ENCODE data around the gene STX16.

DNA sequence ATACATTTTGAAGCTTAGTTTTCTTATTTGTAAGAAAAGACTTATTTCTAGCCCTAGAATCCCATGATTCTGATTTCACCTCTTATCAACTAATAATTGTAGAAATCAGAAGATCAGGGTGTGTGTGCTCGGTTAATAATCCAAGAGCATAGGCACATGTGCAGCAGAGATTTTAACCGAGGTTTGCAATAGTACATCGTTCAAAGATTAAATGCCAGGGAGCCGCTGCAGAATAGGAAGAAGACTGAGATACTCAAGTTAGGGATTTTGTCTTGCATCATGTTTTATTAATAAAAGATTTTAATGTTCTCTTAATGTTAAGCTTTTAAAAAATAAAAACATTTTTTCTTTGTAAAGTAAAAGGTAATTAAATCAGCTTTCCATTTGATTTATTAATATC, 6.9 kb downstream of the STX16 start:
- TF ChIP-seq EGR1 (IDR thresholded peaks at IDR 0.05) (no peak), CREB1 (IDR thresholded peaks at IDR 0.05; ENCODE audit: low read depth) (no peak), RAD21 (IDR thresholded peaks at IDR 0.05; ENCODE audit: low read depth) (no peak), YY1 (IDR thresholded peaks at IDR 0.05; ENCODE audit: low read depth) (no peak), FOXM1 (IDR thresholded peaks at IDR 0.05; ENCODE audit: borderline replicate concordance, low read depth) (no peak), CEBPB (IDR thresholded peaks at IDR 0.05) (no peak), ZBTB7A (IDR thresholded peaks at IDR 0.05; ENCODE audit: low read depth) (no peak), TAF1 (IDR thresholded peaks at IDR 0.05; ENCODE audit: low read depth) (no peak)
- TF ChIP-seq, protein P1, sequence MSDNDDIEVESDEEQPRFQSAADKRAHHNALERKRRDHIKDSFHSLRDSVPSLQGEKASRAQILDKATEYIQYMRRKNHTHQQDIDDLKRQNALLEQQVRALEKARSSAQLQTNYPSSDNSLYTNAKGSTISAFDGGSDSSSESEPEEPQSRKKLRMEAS (IDR thresholded peaks at IDR 0.05) = no peak
- TF ChIP-seq, protein P2, sequence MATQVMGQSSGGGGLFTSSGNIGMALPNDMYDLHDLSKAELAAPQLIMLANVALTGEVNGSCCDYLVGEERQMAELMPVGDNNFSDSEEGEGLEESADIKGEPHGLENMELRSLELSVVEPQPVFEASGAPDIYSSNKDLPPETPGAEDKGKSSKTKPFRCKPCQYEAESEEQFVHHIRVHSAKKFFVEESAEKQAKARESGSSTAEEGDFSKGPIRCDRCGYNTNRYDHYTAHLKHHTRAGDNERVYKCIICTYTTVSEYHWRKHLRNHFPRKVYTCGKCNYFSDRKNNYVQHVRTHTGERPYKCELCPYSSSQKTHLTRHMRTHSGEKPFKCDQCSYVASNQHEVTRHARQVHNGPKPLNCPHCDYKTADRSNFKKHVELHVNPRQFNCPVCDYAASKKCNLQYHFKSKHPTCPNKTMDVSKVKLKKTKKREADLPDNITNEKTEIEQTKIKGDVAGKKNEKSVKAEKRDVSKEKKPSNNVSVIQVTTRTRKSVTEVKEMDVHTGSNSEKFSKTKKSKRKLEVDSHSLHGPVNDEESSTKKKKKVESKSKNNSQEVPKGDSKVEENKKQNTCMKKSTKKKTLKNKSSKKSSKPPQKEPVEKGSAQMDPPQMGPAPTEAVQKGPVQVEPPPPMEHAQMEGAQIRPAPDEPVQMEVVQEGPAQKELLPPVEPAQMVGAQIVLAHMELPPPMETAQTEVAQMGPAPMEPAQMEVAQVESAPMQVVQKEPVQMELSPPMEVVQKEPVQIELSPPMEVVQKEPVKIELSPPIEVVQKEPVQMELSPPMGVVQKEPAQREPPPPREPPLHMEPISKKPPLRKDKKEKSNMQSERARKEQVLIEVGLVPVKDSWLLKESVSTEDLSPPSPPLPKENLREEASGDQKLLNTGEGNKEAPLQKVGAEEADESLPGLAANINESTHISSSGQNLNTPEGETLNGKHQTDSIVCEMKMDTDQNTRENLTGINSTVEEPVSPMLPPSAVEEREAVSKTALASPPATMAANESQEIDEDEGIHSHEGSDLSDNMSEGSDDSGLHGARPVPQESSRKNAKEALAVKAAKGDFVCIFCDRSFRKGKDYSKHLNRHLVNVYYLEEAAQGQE (IDR thresholded peaks at IDR 0.05; ENCODE audit: low read depth) = no peak
- TF ChIP-seq, protein P3, sequence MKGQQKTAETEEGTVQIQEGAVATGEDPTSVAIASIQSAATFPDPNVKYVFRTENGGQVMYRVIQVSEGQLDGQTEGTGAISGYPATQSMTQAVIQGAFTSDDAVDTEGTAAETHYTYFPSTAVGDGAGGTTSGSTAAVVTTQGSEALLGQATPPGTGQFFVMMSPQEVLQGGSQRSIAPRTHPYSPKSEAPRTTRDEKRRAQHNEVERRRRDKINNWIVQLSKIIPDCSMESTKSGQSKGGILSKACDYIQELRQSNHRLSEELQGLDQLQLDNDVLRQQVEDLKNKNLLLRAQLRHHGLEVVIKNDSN (IDR thresholded peaks at IDR 0.05) = no peak
